Fibroblast of pulmonary artery (primary cell): ENCODE measurements around the gene AGAP1.

Experiments used
- DNase-seq: peaks from one replicate; pipeline ENCODE4 v3.0.0-alpha.2; 2010; ENCODE audit warnings: low read depth
- H3K4me3 ChIP-seq: replicated peaks from 2 replicates; pipeline ENCODE4 v1.5.1; 2011; ENCODE audit warnings: low read depth, mild to moderate bottlenecking, control low read depth, low read length, moderate library complexity
- TF ChIP-seq, protein P1 (sequence below): IDR thresholded peaks from 2 replicates; pipeline ENCODE4 v1.5.1; 2011; ENCODE audit warnings: mild to moderate bottlenecking, control low read depth, low read length, inconsistent platforms; ENCODE audit errors: missing control alignments

The AGAP1 gene

DNA sequence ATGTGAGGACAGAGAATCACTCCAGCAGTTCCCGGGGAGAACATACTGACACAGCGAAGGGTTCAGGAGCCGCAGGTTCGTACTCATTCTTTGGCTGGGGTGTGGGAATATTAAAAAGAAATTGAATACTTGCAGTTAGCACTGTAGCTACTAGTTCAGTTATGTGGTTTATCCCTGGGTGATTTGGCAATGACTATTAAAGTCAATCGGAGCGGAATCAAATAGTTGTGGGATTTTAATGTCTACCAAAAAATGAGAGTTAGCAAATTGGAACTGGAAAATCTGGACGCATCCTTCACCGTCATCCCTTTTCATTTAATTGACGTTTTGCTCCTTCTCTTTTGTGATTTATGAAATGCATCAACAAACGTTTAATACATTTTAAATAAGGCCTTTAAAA is 623.6 kb downstream of the AGAP1 start:
- TF ChIP-seq, protein P1, sequence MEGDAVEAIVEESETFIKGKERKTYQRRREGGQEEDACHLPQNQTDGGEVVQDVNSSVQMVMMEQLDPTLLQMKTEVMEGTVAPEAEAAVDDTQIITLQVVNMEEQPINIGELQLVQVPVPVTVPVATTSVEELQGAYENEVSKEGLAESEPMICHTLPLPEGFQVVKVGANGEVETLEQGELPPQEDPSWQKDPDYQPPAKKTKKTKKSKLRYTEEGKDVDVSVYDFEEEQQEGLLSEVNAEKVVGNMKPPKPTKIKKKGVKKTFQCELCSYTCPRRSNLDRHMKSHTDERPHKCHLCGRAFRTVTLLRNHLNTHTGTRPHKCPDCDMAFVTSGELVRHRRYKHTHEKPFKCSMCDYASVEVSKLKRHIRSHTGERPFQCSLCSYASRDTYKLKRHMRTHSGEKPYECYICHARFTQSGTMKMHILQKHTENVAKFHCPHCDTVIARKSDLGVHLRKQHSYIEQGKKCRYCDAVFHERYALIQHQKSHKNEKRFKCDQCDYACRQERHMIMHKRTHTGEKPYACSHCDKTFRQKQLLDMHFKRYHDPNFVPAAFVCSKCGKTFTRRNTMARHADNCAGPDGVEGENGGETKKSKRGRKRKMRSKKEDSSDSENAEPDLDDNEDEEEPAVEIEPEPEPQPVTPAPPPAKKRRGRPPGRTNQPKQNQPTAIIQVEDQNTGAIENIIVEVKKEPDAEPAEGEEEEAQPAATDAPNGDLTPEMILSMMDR: no peak

DNA sequence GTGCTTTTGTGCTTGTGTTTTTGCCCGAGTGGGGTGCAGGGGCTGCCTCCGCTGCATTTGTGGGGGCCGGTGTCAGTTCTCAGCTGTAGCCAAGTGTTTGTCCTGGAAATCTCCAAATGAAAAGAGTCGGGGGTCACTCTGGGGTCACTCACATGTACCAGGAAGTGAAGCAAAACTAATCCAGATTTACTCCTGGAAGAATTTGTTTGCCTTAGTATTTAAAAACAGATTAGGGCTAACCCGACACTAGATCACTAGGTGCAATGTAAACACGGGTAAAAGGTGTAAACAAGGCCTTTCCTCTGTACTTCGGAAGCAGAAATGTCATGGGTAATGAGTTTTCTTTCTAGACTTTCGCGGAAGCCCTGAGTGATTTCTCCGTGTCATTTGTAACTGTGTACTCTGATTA is 624.0 kb downstream of the AGAP1 start:
- TF ChIP-seq, protein P1: no peak
- no peak overlapping the region for H3K4me3 ChIP-seq
- DNase-seq: no peak

More for the DNA sequence above, 623.6 kb downstream of the AGAP1 start:
- no peak for DNase-seq
- H3K4me3 ChIP-seq: no peak overlapping the region

DNA sequence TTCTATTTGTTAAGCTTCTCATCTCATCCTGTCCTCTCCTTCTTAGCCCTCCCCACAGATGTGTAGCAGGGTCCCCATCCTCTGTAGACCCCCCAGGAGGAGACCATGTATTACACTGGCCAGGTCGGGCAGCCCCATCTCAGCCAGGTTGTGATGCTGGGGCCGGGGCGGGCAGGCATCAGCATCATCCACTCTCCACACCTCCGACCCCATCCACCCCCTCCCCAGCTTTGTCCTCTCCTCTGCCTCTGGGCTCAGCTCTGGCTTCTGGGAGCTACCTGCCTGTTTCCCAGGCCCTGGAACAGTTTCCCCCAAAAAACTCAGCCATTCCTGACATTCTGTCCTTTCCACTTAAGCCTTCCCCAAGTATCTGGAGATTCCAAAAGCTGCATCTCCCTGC is 625.2 kb downstream of the AGAP1 start:
- no peak for DNase-seq
- TF ChIP-seq, protein P1: no peak
- no peak overlapping the region for H3K4me3 ChIP-seq

DNA sequence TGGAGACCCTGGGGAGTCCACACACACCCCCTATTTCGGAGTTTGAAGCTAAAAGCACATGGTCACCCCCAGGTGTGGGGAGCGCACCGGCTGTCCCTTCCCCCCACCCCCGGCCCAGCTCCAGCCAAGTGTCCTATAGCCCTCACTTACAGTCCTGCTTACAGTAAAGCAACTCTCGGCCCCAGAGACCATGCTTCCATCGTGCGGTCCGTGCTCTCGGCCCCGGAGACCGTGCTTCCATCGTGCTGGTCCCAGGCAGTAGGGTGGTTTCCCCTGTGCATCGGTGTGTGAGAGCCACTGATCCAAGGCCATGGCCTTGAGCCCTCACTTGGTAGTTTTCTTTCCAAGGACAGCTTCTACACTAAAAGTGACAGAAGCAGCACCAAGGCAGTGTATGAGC is 625.6 kb downstream of the AGAP1 start:
- no peak for DNase-seq
- H3K4me3 ChIP-seq: no peak overlapping the region
- TF ChIP-seq, protein P1: no peak

DNA sequence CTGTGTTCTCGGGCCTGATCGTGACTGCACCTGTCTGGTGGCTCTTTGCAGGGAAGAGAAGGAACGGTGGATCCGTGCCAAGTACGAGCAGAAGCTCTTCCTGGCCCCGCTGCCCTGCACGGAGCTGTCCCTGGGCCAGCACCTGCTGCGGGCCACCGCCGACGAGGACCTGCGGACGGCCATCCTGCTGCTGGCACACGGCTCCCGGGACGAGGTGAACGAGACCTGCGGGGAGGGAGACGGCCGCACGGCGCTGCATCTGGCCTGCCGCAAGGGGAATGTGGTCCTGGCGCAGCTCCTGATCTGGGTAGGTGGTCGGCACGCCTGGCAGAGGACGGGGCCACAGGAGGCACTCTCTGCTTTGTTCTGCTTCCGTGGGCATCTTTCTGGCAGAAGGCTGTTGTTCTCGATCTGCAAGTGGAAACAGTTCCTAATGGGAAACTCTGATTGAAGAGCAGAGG is 626.3 kb downstream of the AGAP1 start:
- TF ChIP-seq, protein P1: no peak
- DNase-seq: no peak
- H3K4me3 ChIP-seq: no peak overlapping the region

DNA sequence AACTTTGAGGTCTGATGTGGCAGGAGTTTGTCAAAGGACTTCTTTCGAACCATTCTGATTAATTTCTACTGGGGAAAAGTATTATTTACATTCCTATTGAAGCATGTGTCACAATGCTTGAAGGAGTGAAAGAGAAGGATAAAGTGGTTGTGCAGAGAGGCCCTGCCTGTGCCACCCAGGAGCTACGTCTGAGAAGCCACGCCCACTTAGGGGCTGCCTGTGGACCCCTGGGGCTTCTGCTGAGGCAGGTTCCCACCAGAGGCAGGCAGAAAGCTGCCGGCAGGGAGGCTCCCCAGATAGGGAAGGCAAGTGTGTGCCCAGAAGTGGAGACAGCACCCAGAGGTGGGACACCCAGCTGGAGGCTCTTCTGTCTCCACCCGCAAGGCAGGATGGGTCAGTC is 627.0 kb downstream of the AGAP1 start:
- H3K4me3 ChIP-seq: no peak overlapping the region
- TF ChIP-seq, protein P1: no peak
- DNase-seq: no peak

DNA sequence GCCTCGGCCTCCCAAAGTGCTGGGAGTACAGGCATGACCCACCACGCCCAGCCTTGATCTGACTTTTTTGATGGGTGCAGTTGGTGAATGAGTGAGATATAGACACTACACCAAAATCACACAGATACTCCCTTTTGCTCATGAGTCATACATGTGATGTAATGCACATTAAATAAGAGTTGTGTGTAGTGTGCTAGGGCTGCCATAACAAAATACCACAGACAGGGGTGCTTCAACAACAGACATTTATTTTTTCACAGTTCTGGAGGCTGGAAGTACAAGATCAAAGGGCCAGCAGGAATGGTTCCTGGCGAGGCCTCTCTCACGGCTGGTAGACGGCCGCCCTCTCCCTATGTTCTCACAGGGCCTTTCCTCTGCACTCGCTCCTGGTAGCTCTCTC is 627.7 kb downstream of the AGAP1 start:
- TF ChIP-seq, protein P1: no peak
- peak; percentile 11 for DNase-seq
- H3K4me3 ChIP-seq: no peak overlapping the region
